Activated naive CD8-positive, alpha-beta T cell treated with anti-CD3 and anti-CD28 coated beads, Interleukin-2, amount 10 ng/mL, durations not matched to agents 7 days and 5 days (primary cell): ENCODE measurements around the gene NR2E3. TPM values are rescaled to one million over a fixed set of nuclear protein-coding genes. Genes with fewer than 3 reads are reported as not detected.

Experiments used
- ATAC-seq: fragments of 150-1000 bp; cut with Tn5 transposase; one replicate; pipeline ENCODE4 v1.10.0; 2021; ENCODE audit warnings: low read depth, moderate library complexity
- POLR2A ChIA-PET: fragments of 350-600 bp; sonication (Branson Sonifier 250); formaldehyde crosslinking; loops from one replicate; lab custom pipeline; 2021; ENCODE audit warnings: antibody characterized with exemption; lab: Charles Lee
- DNase-seq: peaks from one replicate; pipeline ENCODE4 v3.0.0; 2021
- H3K27ac Mint-ChIP-seq: one replicate; pipeline ENCODE4 v1.8.0; 2022; ENCODE audit warnings: mild to moderate bottlenecking, mixed read lengths
- H3K27me3 Mint-ChIP-seq: one replicate; pipeline ENCODE4 v1.8.0; 2022; ENCODE audit warnings: mild to moderate bottlenecking, moderate library complexity, mixed read lengths
- H3K36me3 Mint-ChIP-seq: one replicate; pipeline ENCODE4 v1.8.0; 2021; ENCODE audit warnings: mild to moderate bottlenecking, mixed read lengths
- H3K4me1 Mint-ChIP-seq: one replicate; pipeline ENCODE4 v1.8.0; 2021; ENCODE audit warnings: mixed read lengths
- H3K4me3 Mint-ChIP-seq: one replicate; pipeline ENCODE4 v1.8.0; 2022; ENCODE audit warnings: mild to moderate bottlenecking, moderate library complexity, mixed read lengths
- H3K9me3 Mint-ChIP-seq: one replicate; pipeline ENCODE4 v1.8.0; 2021; ENCODE audit warnings: mixed read lengths
- total RNA-seq, 2 experiments: library from RNA; stranded (reverse); gene quantifications; one replicate each; pipeline ENCODE4 v1.2.3, GENCODE V29; 2021

NR2E3 gene
- total RNA-seq, 2 experiments from 2014 or later, result not detected

DNA sequence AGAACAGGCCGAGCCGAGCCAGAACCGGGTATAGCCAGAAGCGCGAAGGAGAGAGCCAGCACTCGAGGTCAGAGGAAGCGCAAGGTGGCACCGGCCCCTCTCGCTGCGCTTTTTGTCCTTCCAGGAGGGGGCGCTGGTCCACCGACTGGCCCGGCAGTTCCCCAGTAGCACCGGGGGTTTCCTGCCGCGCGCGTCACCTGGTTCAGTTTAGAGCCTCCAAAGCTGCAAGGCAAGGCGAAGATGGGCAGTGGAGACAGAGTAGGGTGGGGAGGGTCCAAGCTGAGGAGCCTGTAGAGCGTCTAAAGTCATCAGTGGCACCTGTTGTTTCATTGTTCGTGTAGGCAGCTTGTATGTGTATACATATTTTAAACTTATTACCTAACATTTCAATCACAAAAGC lies 7.6 kb upstream of the NR2E3 start:
- peak; percentile 39 for ATAC-seq
- Mint-ChIP-seq H3K4me1 (peaks cover 3% of the 10 kb centered on the region), H3K36me3 (no peaks in the 10 kb centered on the region), H3K27ac (no peak overlapping the region), H3K4me3 (no peak overlapping the region), H3K9me3 (no peaks in the 10 kb centered on the region), H3K27me3 (no peaks in the 10 kb centered on the region)
- POLR2A ChIA-PET, result no interaction called here
- peak; percentile 64 for DNase-seq

DNA sequence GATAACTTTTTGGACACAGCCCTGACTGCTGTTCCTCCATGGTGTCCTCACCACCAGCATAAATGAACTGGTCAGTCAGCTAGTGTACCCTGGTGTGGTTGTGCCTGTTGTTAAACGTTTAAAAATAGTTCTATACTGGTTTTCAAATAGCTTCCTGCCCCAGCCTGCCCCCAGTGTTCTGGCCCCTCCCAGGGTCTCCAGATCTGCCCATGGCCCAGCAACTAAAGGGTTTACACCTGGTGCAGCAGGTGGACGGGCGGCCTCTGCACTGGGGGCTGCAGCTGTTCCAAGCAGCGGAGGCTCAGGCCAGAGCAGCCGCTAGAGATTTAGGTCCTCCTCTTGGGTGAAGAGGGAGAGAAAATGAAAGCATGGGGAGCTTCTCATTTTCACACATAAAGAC lies 6.1 kb upstream of the NR2E3 start:
- Mint-ChIP-seq H3K9me3 (no peaks in the 10 kb centered on the region), H3K27me3 (no peaks in the 10 kb centered on the region), H3K27ac (no peak overlapping the region), H3K4me3 (no peak overlapping the region), H3K4me1 (peaks cover 3% of the 10 kb centered on the region), H3K36me3 (no peaks in the 10 kb centered on the region)
- DNase-seq, result no peak
- POLR2A ChIA-PET, result no interaction called here
- ATAC-seq, result no peak

GRCh38 chr15:71804695-71805470 lies 5.5 kb upstream of the NR2E3 start:
- ATAC-seq, result no peak
- no peak overlapping the region for H3K27ac Mint-ChIP-seq
- no peaks in the 10 kb centered on the region for H3K9me3 Mint-ChIP-seq
- no peak for DNase-seq
- H3K27me3 Mint-ChIP-seq, result no peaks in the 10 kb centered on the region
- POLR2A ChIA-PET, result no interaction called here
- H3K36me3 Mint-ChIP-seq, result no peaks in the 10 kb centered on the region
- peaks cover 3% of the 10 kb centered on the region for H3K4me1 Mint-ChIP-seq
- H3K4me3 Mint-ChIP-seq, result no peak overlapping the region

DNA sequence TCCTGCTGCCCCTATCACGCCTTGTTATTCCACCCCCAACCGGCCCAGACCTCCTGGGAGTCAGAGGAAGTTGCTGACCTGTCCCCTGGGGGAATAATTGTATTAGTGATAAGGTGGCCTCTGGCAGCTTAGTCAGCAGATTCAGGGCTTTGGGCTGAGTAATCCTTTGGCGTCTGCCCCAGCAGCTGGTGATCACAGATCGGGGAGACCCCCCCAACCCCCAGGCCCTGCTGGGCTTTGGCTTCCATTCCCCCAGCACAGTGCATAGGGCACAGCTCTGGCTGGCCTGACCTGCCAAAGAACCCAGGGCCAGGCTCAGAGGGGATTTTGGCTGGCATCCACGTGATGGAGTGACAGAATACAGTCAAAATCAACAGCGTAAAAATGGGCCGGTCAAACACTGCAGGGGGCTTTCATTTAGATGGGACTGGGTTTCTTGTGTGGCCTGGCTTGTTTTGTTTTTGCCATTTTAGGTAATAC lies 3.9 kb upstream of the NR2E3 start:
- Mint-ChIP-seq H3K9me3 (no peaks in the 10 kb centered on the region), H3K27me3 (no peaks in the 10 kb centered on the region), H3K27ac (no peak overlapping the region), H3K36me3 (no peaks in the 10 kb centered on the region), H3K4me1 (peaks cover 3% of the 10 kb centered on the region), H3K4me3 (no peak overlapping the region)
- ATAC-seq (no peak), DNase-seq (no peak)
- POLR2A ChIA-PET, result no interaction called here

GRCh38 chr15:71807125-71807629 lies 3.2 kb upstream of the NR2E3 start:
- H3K27me3 Mint-ChIP-seq, result no peaks in the 10 kb centered on the region
- peaks cover 3% of the 10 kb centered on the region for H3K4me1 Mint-ChIP-seq
- no peaks in the 10 kb centered on the region for H3K9me3 Mint-ChIP-seq
- no peaks in the 10 kb centered on the region for H3K36me3 Mint-ChIP-seq
- POLR2A ChIA-PET, result no interaction called here
- no peak overlapping the region for H3K27ac Mint-ChIP-seq
- DNase-seq, result no peak
- no peak overlapping the region for H3K4me3 Mint-ChIP-seq
- no peak for ATAC-seq

DNA sequence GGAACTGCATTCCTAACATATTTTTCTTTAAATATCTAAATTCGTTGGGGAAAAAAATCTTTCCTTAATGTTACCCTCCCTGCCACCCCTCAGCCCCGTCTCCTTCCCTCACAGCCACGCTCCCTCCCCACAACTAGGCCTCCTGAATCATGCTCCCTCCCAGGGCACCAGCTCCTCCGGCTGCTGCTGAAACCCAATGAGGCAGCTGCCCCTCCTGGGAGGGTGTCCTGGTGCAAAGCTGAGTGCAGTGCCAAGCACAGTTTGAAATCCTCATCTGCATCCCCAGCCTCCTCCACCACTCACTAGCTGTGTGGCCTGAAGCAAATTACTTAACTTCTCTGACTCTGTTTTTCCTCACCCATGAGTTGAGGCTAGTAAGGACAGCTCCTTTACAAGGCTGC lies 2.7 kb upstream of the NR2E3 start:
- Mint-ChIP-seq H3K27ac (no peak overlapping the region), H3K4me3 (no peak overlapping the region), H3K9me3 (no peaks in the 10 kb centered on the region), H3K4me1 (peaks cover 2% of the 10 kb centered on the region), H3K36me3 (no peaks in the 10 kb centered on the region), H3K27me3 (no peaks in the 10 kb centered on the region)
- DNase-seq (no peak), ATAC-seq (no peak)
- POLR2A ChIA-PET, result no interaction called here

- Mint-ChIP-seq H3K4me3 (no peak overlapping the region), H3K9me3 (no peaks in the 10 kb centered on the region), H3K4me1 (no peaks in the 10 kb centered on the region), H3K36me3 (no peaks in the 10 kb centered on the region), H3K27ac (no peak overlapping the region), H3K27me3 (no peaks in the 10 kb centered on the region)
- no peak for DNase-seq
- POLR2A ChIA-PET, result no interaction called here
- no peak for ATAC-seq
Observed at GRCh38 chr15:71808311-71809020, 1.9 kb upstream of the NR2E3 start.

DNA sequence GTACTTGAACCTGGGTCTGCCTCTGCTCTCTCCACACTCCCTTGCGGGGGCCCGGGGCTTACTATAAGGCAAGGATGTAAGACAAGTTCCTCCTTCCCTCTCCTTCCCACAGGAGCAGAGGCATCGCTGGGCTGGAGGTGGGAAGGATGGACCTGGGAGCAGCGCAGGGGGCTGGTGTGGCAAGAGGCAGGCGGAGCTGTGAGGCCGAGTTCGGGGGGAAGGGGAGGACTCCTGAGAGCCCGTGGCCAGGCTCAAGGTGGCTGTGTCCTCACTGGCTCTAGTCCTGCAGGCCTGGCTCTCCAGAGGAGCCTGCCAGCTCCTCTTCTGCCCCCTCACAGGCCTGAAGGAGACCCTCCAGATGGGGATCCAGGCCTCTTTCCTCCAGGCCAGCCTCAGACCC lies 1.0 kb upstream of the NR2E3 start:
- no peaks in the 10 kb centered on the region for H3K27me3 Mint-ChIP-seq
- H3K9me3 Mint-ChIP-seq, result no peaks in the 10 kb centered on the region
- no peak overlapping the region for H3K27ac Mint-ChIP-seq
- no peak for ATAC-seq
- no peak overlapping the region for H3K4me3 Mint-ChIP-seq
- H3K36me3 Mint-ChIP-seq, result no peaks in the 10 kb centered on the region
- POLR2A ChIA-PET, result no interaction called here
- no peaks in the 10 kb centered on the region for H3K4me1 Mint-ChIP-seq
- no peak for DNase-seq

DNA sequence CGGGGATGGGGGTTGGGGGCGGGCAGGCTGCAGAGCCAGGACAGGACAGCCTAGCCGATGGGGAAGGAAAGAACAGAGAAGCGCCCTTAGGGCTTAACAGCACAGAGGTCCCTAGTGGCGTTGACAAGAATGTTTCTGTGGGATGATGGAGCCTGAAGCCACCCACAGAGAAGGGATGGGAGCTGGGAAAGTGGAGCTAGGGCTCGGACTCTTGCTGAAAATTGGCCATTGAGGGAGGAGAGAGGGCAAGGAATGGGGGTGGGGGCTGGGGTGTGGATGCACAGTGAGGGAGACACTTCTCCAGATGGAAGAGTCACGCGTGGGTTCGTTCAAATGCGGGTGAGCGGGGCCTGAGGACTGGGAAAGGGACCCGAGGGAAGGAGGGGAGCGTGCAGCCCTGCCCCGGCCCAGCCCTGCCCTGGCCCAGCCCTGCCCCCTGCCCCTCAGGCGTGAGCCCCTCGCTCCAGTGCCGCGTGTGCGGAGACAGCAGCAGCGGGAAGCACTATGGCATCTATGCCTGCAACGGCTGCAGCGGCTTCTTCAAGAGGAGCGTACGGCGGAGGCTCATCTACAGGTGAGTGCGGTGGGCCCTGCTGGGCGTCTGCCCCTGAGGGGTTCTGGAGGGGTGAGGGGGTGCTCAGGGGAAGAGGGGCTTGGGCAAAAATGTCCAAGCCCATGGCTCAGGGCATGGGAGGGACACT lies 832 bp downstream of the NR2E3 start:
- Mint-ChIP-seq H3K4me3 (no peak overlapping the region), H3K4me1 (no peaks in the 10 kb centered on the region), H3K9me3 (no peaks in the 10 kb centered on the region), H3K27me3 (no peaks in the 10 kb centered on the region), H3K27ac (no peak overlapping the region), H3K36me3 (no peaks in the 10 kb centered on the region)
- ATAC-seq (no peak), DNase-seq (no peak)
- POLR2A ChIA-PET, result no interaction called here

DNA sequence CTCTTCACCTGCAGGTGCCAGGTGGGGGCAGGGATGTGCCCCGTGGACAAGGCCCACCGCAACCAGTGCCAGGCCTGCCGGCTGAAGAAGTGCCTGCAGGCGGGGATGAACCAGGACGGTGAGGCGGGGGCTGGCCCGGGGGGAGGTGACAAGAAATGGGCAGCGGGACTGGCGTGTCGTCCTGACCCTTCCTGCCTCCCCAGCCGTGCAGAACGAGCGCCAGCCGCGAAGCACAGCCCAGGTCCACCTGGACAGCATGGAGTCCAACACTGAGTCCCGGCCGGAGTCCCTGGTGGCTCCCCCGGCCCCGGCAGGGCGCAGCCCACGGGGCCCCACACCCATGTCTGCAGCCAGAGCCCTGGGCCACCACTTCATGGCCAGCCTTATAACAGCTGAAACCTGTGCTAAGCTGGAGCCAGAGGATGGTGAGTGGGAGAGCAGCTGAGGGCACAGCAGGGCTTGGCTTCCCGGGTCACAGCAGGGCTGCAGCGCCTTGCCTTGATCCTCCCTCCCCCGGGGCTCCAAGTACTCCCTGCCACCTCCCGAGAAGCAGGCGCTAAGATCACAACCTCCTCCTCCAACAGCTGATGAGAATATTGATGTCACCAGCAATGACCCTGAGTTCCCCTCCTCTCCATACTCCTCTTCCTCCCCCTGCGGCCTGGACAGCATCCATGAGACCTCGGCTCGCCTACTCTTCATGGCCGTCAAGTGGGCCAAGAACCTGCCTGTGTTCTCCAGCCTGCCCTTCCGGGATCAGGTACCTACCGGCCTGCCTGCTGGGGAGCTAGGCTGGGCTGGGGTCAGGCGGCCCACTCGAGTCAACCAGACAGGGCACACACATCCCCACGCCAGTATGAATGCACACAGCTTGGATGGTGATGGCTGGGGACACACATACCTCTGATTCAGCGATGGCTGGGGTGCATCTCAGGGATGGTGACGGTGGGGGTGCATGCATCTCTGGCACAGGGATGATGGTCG lies 1.7 kb downstream of the NR2E3 start:
- Mint-ChIP-seq H3K4me1 (no peaks in the 10 kb centered on the region), H3K27me3 (no peaks in the 10 kb centered on the region), H3K27ac (no peak overlapping the region), H3K36me3 (no peaks in the 10 kb centered on the region), H3K4me3 (no peak overlapping the region), H3K9me3 (no peaks in the 10 kb centered on the region)
- DNase-seq (no peak), ATAC-seq (no peak)
- POLR2A ChIA-PET, result no interaction called here

- DNase-seq (no peak), ATAC-seq (no peak)
- Mint-ChIP-seq H3K36me3 (no peaks in the 10 kb centered on the region), H3K27ac (no peak overlapping the region), H3K4me3 (no peak overlapping the region), H3K9me3 (peaks cover 3% of the 10 kb centered on the region), H3K27me3 (no peaks in the 10 kb centered on the region), H3K4me1 (no peaks in the 10 kb centered on the region)
- POLR2A ChIA-PET, result no interaction called here
Observed at GRCh38 chr15:71812966-71813722, 2.8 kb downstream of the NR2E3 start.

DNA sequence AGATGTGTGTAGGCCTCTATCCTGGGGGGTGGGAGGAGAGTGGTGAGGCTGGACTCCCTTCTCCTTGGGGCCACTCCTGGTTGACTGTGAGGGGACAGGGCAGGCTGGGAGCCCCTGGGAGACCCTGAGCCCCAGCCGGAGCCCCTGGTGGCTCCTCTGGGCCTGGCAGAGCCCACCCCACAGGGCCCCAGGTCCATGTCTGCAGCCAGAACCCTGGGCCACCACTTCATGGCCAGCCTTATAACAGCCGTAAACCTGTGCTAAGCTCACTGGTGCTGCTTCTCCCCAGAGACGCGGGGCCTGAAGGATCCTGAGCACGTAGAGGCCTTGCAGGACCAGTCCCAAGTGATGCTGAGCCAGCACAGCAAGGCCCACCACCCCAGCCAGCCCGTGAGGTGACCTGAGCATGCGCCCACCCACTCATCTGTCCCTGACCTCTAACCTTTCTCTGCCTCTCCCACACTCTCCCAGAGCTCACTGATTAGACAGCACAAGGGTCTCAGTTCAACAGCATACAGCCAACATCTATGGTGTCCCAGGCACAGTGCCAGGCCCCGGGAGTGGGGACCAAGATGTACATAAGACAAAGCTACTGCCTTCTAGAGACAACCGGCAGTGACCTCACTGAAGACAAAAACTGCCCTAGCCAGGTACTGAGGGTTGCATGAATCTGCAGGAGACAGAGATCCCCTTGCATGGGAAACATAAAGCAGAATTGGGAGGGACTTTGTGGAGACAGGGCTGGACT lies 3.5 kb downstream of the NR2E3 start:
- Mint-ChIP-seq H3K27ac (no peak overlapping the region), H3K4me1 (no peaks in the 10 kb centered on the region), H3K4me3 (no peak overlapping the region), H3K27me3 (no peaks in the 10 kb centered on the region), H3K36me3 (no peaks in the 10 kb centered on the region), H3K9me3 (peaks cover 7% of the 10 kb centered on the region)
- no peak for ATAC-seq
- no peak for DNase-seq
- POLR2A ChIA-PET, result no interaction called here
